Calu3 (cell line): ENCODE data around the gene LPAR1. TPM values are rescaled to one million over a fixed set of nuclear protein-coding genes. Genes with fewer than 3 reads are reported as not detected.
"Not testable (repeated sequence)": the region's sequence is repeated elsewhere in the genome, so short reads cannot be mapped to it uniquely, and the experiment has no call there.

Source experiments
- BruUV-seq: library from RNA; stranded (reverse); fragments of 400-500 nt; replicated peaks from 2 replicates; lab custom pipeline; 2021; lab: Mats Ljungman, UMichigan
- CTCF ChIA-PET: fragments of 300-600 bp; sonication (Branson Sonifier 250); formaldehyde crosslinking; loops from one replicate; lab custom pipeline; 2022; ENCODE audit warnings: antibody characterized with exemption; lab: Charles Lee
- DNase-seq: peaks from one replicate; pipeline ENCODE4 v3.0.0; 2022
- H3K27ac Mint-ChIP-seq: one replicate; pipeline ENCODE4 v1.8.0; 2022; ENCODE audit warnings: mixed read lengths; ENCODE audit not compliant: unreplicated experiment
- H3K27me3 Mint-ChIP-seq: one replicate; pipeline ENCODE4 v1.8.0; 2022; ENCODE audit warnings: mixed read lengths; ENCODE audit not compliant: unreplicated experiment
- H3K36me3 Mint-ChIP-seq: one replicate; pipeline ENCODE4 v1.8.0; 2022; ENCODE audit warnings: mild to moderate bottlenecking, moderate library complexity, mixed read lengths; ENCODE audit not compliant: insufficient read depth, unreplicated experiment
- H3K4me1 Mint-ChIP-seq: one replicate; pipeline ENCODE4 v1.8.0; 2022; ENCODE audit warnings: mild to moderate bottlenecking, low read depth, mixed read lengths; ENCODE audit not compliant: unreplicated experiment
- H3K4me3 Mint-ChIP-seq: one replicate; pipeline ENCODE4 v1.8.0; 2022; ENCODE audit warnings: mild to moderate bottlenecking, low read depth, moderate library complexity, mixed read lengths; ENCODE audit not compliant: unreplicated experiment
- H3K9me3 Mint-ChIP-seq: one replicate; pipeline ENCODE4 v1.8.0; 2022; ENCODE audit warnings: low read depth, mixed read lengths; ENCODE audit not compliant: unreplicated experiment
- CTCF ChIP-seq: fragments of 200-600 bp; IDR thresholded peaks from one replicate; pipeline ENCODE4 v1.8.0; 2022; ENCODE audit warnings: antibody characterized with exemption; ENCODE audit not compliant: unreplicated experiment
- intact Hi-C: fragments of 100-400 bp; cut with micrococcal nuclease; formaldehyde crosslinking; loops from one replicate; pipeline ENCODE4 v1.10.0; 2022; ENCODE audit not compliant: unreplicated experiment
- total RNA-seq: library from RNA; stranded (reverse); gene quantifications from 2 replicates; pipeline ENCODE4 v1.2.3, GENCODE V29; 2022

Gene LPAR1
- total RNA-seq, 1 experiment from 2014 or later: 6.3 TPM

DNA sequence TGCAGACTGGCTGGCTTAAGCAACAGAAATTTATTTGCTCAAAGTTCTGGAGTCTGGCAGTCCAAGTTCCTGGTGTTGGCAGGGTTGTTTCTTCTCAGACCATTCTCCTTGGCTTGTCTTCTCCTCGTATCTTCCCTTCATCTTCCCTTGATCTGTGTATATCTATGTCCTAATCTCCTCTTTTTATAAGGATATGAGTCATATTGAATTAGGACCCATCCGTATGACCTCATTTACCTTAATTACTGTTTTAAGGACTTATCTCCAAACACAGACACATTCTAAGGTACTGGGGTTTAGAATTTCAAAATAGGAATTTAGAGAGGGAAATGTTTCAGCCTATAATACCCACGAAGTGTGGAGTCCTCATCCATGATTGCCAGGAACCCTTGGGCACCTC lies 13.1 kb upstream of the LPAR1 start:
- Mint-ChIP-seq H3K27me3 (no peaks in the 10 kb centered on the region), H3K9me3 (no peaks in the 10 kb centered on the region), H3K4me1 (no peaks in the 10 kb centered on the region), H3K36me3 (no peaks in the 10 kb centered on the region), H3K27ac (no peak overlapping the region), H3K4me3 (no peak overlapping the region)
- no peak for TF ChIP-seq CTCF
- intact Hi-C loops: no loop called here
- CTCF ChIA-PET: no interaction called here
- BruUV-seq: no TSS peak
- no peak for DNase-seq

GRCh38 chr9:111050819-111051218 lies 12.5 kb upstream of the LPAR1 start:
- no peak for DNase-seq
- intact Hi-C loops: no loop called here
- H3K4me1 Mint-ChIP-seq: no peaks in the 10 kb centered on the region
- no peak overlapping the region for H3K27ac Mint-ChIP-seq
- no peak overlapping the region for H3K4me3 Mint-ChIP-seq
- H3K36me3 Mint-ChIP-seq: no peaks in the 10 kb centered on the region
- TF ChIP-seq CTCF: no peak
- no peaks in the 10 kb centered on the region for H3K27me3 Mint-ChIP-seq
- no peaks in the 10 kb centered on the region for H3K9me3 Mint-ChIP-seq
- CTCF ChIA-PET: no interaction called here
- BruUV-seq: no TSS peak

DNA sequence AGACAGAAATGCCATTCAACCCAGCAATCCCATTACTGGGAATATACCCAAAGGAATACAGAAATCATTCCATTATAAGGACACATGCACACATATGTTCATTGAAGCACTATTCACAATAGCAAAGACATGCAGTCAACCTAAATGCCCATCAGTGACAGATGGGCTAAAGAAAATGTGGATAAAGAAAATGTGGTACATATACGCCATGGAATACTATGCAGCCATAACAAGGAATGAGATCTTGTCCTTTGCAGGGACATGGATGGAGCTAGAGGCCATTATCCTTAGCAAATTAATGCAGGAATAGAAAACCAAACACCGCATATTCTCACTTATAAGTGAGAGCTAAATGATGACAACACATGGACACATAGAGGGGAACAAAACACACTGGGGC lies 9.0 kb upstream of the LPAR1 start:
- BruUV-seq, H3K27me3 Mint-ChIP-seq, H3K27ac Mint-ChIP-seq, intact Hi-C loops, H3K4me3 Mint-ChIP-seq, DNase-seq, H3K4me1 Mint-ChIP-seq, CTCF ChIA-PET, H3K36me3 Mint-ChIP-seq, H3K9me3 Mint-ChIP-seq: not testable (repeated sequence)

DNA sequence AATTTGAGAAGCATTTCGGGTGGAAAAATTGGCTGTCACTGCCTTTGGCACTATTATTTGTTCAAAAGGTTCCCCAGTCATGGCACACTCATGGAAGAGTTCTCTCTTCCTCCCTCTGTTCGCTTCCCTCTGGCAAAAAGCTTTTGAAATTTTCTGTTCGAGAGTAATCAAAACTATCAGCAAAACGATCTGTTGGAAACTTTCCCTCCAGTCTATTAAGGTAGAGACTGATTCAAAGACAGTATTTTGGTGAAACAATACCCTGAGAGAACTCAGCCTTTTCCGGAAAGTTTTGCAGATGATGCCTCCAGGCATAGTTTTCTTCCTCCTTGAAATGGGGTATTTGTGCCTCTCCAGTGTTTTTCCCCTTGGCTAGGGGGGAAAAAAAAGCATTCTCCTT lies 3.6 kb upstream of the LPAR1 start:
- no peak overlapping the region for H3K4me3 Mint-ChIP-seq
- no peaks in the 10 kb centered on the region for H3K27me3 Mint-ChIP-seq
- intact Hi-C loops: no loop called here
- no TSS peak for BruUV-seq
- H3K27ac Mint-ChIP-seq: no peak overlapping the region
- TF ChIP-seq CTCF: no peak
- no peaks in the 10 kb centered on the region for H3K9me3 Mint-ChIP-seq
- CTCF ChIA-PET: no interaction called here
- peaks cover 23% of the 10 kb centered on the region for H3K36me3 Mint-ChIP-seq
- H3K4me1 Mint-ChIP-seq: peaks cover 13% of the 10 kb centered on the region
- DNase-seq: no peak

DNA sequence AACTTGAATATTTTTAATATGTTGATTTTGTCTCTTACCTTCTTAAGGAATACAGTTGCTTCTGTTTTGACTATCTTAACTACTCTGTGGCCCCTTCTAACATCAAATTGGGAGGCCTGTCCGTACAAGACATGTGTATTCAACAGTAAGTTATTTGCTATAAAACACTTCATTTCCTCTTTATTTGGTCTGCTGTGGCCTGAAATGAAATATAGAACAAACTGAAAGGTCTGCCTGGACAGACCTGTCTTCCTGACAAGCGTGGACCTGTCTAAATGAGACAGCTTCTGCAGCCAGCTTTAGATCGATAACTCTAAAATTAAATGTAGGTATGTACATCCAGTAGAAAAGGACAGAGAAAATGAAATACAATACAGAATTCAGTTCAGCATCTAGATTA lies 2.2 kb upstream of the LPAR1 start:
- no peaks in the 10 kb centered on the region for H3K27me3 Mint-ChIP-seq
- no TSS peak for BruUV-seq
- H3K4me3 Mint-ChIP-seq: no peak overlapping the region
- H3K27ac Mint-ChIP-seq: no peak overlapping the region
- CTCF ChIA-PET: no interaction called here
- no peak for DNase-seq
- H3K36me3 Mint-ChIP-seq: peaks cover 30% of the 10 kb centered on the region
- no peaks in the 10 kb centered on the region for H3K9me3 Mint-ChIP-seq
- intact Hi-C loops: no loop called here
- peaks cover 21% of the 10 kb centered on the region for H3K4me1 Mint-ChIP-seq
- no peak for TF ChIP-seq CTCF
